ENCODE data around the gene CLSTN2.

- TF ChIP-seq CTCF (tag by site-specific recombination; IDR thresholded peaks at IDR 0.05) (no peak), ZNF571 (tag by site-specific recombination; IDR thresholded peaks at IDR 0.05) (no peak), ZNF169 (tag by site-specific recombination; IDR thresholded peaks at IDR 0.05) (no peak), ZNF121 (tag by site-specific recombination; IDR thresholded peaks at IDR 0.05) (no peak), YY1 (tag by site-specific recombination; IDR thresholded peaks at IDR 0.05) (no peak), ZBTB21 (tag by site-specific recombination; IDR thresholded peaks at IDR 0.05) (no peak), SP3 (tag by site-specific recombination; IDR thresholded peaks at IDR 0.05) (no peak), SCRT2 (tag by site-specific recombination; IDR thresholded peaks at IDR 0.05) (no peak), ZNF624 (tag by site-specific recombination; IDR thresholded peaks at IDR 0.05) (no peak), ZNF530 (tag by site-specific recombination; IDR thresholded peaks at IDR 0.05; ENCODE audit: low read depth) (no peak), ZFP41 (tag by site-specific recombination; IDR thresholded peaks at IDR 0.05; ENCODE audit: borderline replicate concordance) (no peak), ZNF791 (tag by site-specific recombination; IDR thresholded peaks at IDR 0.05) (no peak)
Observed at GRCh38 chr3:140351466-140351865, 416.5 kb downstream of the CLSTN2 start.

All from HEK293 (cell line).